K562 (cell line): Measurements from ENCODE around the gene NFATC2. TPM values are rescaled to one million over a fixed set of nuclear protein-coding genes. Genes with fewer than 3 reads are reported as not detected.

Experiments used
- BRF1 ChIP-seq: IDR thresholded peaks from 3 replicates; pipeline ENCODE4 v1.6.1; 2011; ENCODE audit warnings: borderline replicate concordance, mild to moderate bottlenecking; ENCODE audit not compliant: insufficient read length; ENCODE audit errors: extremely low read depth
- EP400 ChIP-seq: fragments of 450-650 bp; IDR thresholded peaks from 2 replicates; pipeline ENCODE4 v1.6.1; 2017; ENCODE audit warnings: antibody characterized with exemption, mild to moderate bottlenecking, moderate library complexity
- ESRRB ChIP-seq: fragments of 250-450 bp; sonication (Bioruptor Pico); IDR thresholded peaks from 2 replicates; pipeline ENCODE4 v1.5.0; 2020; ENCODE audit warnings: mild to moderate bottlenecking, moderate library complexity, borderline replicate concordance
- HMBOX1 ChIP-seq: sonication (generic); IDR thresholded peaks from 2 replicates; pipeline ENCODE4 v1.6.1; 2016
- MAFK ChIP-seq: IDR thresholded peaks from 2 replicates; pipeline ENCODE4 v1.6.1; 2011; ENCODE audit warnings: low read length, improper control_type of control experiment
- PHF20 ChIP-seq: fragments of 450-650 bp; IDR thresholded peaks from 2 replicates; pipeline ENCODE4 v1.6.1; 2018; ENCODE audit not compliant: partially characterized antibody
- PYGO2 ChIP-seq: fragments of 450-650 bp; IDR thresholded peaks from 2 replicates; pipeline ENCODE4 v1.6.1; 2016; ENCODE audit warnings: mild to moderate bottlenecking, missing genetic modification characterization, moderate library complexity, missing compliant biosample characterization
- SMAD1 ChIP-seq: fragments of 150-350 bp; IDR thresholded peaks from 2 replicates; pipeline ENCODE4 v1.6.1; 2014; ENCODE audit warnings: low read length, low read depth; ENCODE audit not compliant: partially characterized antibody
- STAG1 ChIP-seq: sonication (generic); formaldehyde crosslinking; IDR thresholded peaks from 2 replicates; pipeline ENCODE4 v1.5.0; 2020; ENCODE audit warnings: missing genetic modification reagents, borderline replicate concordance
- ZBTB40 ChIP-seq, 2 experiments: fragments of 450-650 bp in 1 of 2; sonication (generic) in 1 of 2; formaldehyde crosslinking in 1 of 2; IDR thresholded peaks; 2 replicates each; pipeline versions ENCODE4 v1.7.1 to v1.9.0; 2016 to 2022; ENCODE audit warnings: inconsistent platforms in 1 of 2, mild to moderate bottlenecking in 1 of 2, missing genetic modification reagents in 1 of 2
- ZNF639 ChIP-seq, 2 experiments: fragments of 200-800 bp in 1 of 2; sonication (Bioruptor generic) in 1 of 2; sonication (generic) in 1 of 2; formaldehyde crosslinking in 1 of 2; IDR thresholded peaks in 1 of 2; conservative IDR thresholded peaks in 1 of 2; 2 replicates each; pipeline versions ENCODE4 v1.5.0 to v1.6.1; 2016 to 2020; ENCODE audit warnings: missing compliant biosample characterization in 1 of 2, missing genetic modification characterization in 1 of 2, missing genetic modification reagents in 1 of 2
- polyA plus RNA-seq, 8 experiments: library from polyadenylated mRNA; depleted of rRNA in 4 of 8; stranded (reverse) in 5 of 8; unstranded in 3 of 8; fragments of >200 nt; fragmentation: Nextera tagmentation in 2 of 8; fragmentation: Illumina TruSeq in 1 of 8; extraction: Ambion mirVana in 2 of 8; extraction: Trizol in 1 of 8; gene quantifications; 2 replicates each; pipeline versions ENCODE4 v1.2.1 to v1.2.3, GENCODE V29; 2011 to 2014; ENCODE audit warnings: inconsistent platforms in 1 of 8, missing spikeins in 1 of 8
- total RNA-seq, 7 experiments: library from RNA; depleted of rRNA in 6 of 7; stranded (reverse); fragments of >200 nt in 6 of 7; fragmentation: Illumina TruSeq in 2 of 7; extraction: Trizol in 2 of 7; gene quantifications; 2 replicates each; pipeline versions ENCODE4 v1.2.1 to v1.2.3, GENCODE V29; 2011 to 2021; ENCODE audit warnings: low replicate concordance in 1 of 7

NFATC2 gene
- total and polyA plus RNA-seq, 9 of the 15 experiments (the other 6 are each of a cell fraction or from before 2014, with no cell fraction given), result 1.9 to 11.2 (median 3.0) TPM

- no peak for TF ChIP-seq HMBOX1
- no peak for TF ChIP-seq MAFK
- no peak for TF ChIP-seq PHF20
- peak; percentile 76 for TF ChIP-seq EP400
- no peak for TF ChIP-seq ESRRB (CRISPR knock-in tag)
- no peak for TF ChIP-seq SMAD1
- TF ChIP-seq PYGO2 (tag), result no peak
- TF ChIP-seq ZBTB40 (IDR thresholded peaks at IDR 0.05), result no peak
- no peak for TF ChIP-seq ZBTB40 (CRISPR knock-in tag; IDR thresholded peaks at IDR 0.05)
- TF ChIP-seq ZNF639 (CRISPR knock-in tag; conservative IDR thresholded peaks at IDR 0.05 in 1 of 2, IDR thresholded peaks at IDR 0.05 in 1 of 2), result no peak; a peak in 1 of 4 replicates
- TF ChIP-seq BRF1, result no peak
- no peak for TF ChIP-seq STAG1
Measured at GRCh38 chr20:51492167-51493092, 50.1 kb downstream of the NFATC2 start (continued).
